Cerebellar nuclear complex (tissue), 1 donor: ENCODE measurements around the gene ITSN2.
"Not testable (repeated sequence)": the region's sequence is repeated elsewhere in the genome, so short reads cannot be mapped to it uniquely, and the experiment has no call there.

ENCODE experiments used
- DNase-seq, 2 experiments: peaks; one replicate each; lab custom pipeline; 2025; lab: John Stamatoyannopoulos, UW

The ITSN2 gene

GRCh38 chr2:24360050-24360962 lies at the start of gene ITSN2:
TSS of gene ITSN2 (minus strand) at chr2:24360536. CDS start at chr2:24328082, 32,454 bp downstream.
- DNase-seq, result no peak

- DNase-seq, result no peak
Measured at GRCh38 chr2:24409171-24409570, 48.8 kb upstream of the ITSN2 start.

- DNase-seq, result not testable (repeated sequence)
Measured at GRCh38 chr2:24408704-24409103, 48.4 kb upstream of the ITSN2 start.

GRCh38 chr2:24404491-24404921 lies 44.2 kb upstream of the ITSN2 start:
- DNase-seq, result no peak

DNA sequence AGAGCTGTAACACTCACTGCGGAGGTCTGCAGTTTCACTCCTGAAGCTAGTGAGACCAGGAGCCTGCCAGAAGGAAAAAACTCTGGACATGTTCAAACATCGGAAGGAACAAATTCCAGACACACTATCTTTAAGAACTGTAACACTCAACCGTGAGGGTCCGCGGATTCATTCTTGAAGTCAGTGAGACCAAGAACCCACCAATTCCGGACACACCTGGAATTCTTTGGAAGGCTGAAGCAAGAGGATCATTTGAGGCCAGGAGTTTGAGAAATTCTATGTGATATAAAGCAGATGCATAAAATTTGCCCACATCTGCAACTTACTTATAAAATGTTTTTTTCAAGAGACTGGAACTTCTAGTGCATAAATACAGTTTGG lies 43.5 kb upstream of the ITSN2 start:
- no peak for DNase-seq

DNA sequence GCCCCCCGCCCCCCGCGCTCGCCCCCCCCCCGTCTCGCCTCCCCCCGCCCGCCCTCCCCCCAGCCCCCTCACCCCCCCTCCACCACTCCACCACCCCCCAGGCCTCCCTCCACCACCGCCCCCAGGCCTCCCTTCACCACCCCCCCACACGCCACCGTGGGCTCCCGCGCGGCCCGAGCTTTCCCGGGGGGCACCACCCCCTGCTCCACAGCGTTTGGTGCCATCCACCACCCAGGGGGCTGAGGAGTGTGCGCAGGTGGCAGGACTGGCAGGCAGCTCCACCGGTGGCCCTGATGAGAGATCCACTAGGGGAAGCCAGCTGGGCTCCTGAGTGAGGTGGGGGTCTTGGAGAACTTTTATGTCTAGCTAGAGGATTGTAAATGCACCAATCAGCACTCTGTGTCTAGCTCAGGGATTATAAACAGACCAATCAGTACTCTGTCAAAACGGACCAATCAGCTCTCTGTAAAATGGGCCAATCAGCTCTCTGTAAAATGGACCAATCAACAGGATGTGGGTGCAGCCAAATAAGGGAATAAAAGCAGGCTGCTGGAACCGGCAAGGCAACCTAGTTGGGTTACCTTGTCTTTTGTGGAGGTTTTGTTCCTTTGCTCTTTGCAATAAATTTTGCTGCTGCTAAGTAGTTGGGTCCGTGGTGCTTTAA lies 43.0 kb upstream of the ITSN2 start:
- no peak for DNase-seq

- no peak for DNase-seq
Measured at GRCh38 chr2:24402242-24403097, 42.1 kb upstream of the ITSN2 start.

GRCh38 chr2:24400207-24400907 lies 40.0 kb upstream of the ITSN2 start:
- DNase-seq, result no peak

- DNase-seq, result no peak
Measured at GRCh38 chr2:24399434-24400206, 39.3 kb upstream of the ITSN2 start.

GRCh38 chr2:24394998-24395397 lies 34.7 kb upstream of the ITSN2 start:
- no peak for DNase-seq

DNA sequence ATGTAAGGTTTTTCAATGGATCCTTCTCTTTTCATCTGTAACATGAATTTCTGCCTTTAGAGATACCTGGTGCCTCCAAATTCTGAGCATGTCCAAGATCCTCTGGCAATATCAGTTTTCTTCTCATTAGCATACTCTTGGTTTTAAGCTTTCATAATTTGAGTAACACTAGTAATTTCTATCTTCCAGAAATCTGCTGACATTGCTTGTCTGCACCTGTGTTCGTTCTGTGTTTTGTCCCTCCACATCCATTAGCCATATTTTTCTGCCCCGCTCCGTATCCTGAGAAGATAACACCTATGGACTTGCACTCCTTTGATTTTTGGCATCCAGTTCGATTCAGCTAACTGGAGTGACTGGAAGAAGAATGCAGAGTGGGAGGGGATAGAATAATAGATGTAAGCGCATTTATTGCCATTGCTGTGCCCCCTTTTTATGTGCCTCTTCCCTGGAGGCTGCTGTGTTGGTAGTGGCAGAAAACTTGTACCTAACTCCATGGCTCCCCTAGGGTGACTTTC lies 32.3 kb upstream of the ITSN2 start:
- DNase-seq, result no peak

GRCh38 chr2:24385366-24385765 lies 25.0 kb upstream of the ITSN2 start:
- no peak for DNase-seq

DNA sequence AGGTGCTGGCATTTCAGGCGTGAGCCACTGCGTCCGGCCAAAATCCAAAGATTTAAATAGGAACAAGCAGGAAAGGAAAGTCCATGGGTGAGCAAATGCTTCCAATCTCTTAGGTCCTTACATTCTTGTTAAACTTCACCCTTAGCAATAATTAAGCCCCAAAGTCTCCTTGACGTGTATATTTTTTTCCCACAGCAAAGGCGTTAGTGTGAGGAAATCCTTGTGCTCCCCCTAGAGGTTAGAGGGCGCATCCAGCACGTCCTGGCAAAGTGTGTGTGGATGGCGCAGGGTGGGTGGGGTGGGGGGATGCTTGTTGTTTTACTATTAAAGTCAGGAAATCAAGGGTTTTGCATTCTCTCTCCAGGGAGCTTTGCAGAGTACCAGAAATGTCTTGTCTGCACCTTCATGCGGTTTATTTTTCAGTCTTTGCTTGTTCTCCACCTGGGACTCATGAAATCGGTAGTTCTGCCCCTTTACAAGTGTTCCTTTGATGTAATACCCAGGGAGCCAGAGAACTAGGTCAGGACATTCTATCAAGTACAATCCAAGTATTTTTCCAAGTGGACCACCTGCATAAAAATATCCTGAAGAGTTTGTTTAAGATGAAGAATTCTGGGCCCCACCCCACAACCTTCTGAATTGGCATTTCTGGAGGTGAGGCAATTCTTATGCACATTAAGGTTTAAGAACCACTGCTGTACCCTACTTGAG lies 22.2 kb upstream of the ITSN2 start:
- DNase-seq, result no peak

- no peak for DNase-seq
Measured at GRCh38 chr2:24380820-24381219, 20.5 kb upstream of the ITSN2 start.

DNA sequence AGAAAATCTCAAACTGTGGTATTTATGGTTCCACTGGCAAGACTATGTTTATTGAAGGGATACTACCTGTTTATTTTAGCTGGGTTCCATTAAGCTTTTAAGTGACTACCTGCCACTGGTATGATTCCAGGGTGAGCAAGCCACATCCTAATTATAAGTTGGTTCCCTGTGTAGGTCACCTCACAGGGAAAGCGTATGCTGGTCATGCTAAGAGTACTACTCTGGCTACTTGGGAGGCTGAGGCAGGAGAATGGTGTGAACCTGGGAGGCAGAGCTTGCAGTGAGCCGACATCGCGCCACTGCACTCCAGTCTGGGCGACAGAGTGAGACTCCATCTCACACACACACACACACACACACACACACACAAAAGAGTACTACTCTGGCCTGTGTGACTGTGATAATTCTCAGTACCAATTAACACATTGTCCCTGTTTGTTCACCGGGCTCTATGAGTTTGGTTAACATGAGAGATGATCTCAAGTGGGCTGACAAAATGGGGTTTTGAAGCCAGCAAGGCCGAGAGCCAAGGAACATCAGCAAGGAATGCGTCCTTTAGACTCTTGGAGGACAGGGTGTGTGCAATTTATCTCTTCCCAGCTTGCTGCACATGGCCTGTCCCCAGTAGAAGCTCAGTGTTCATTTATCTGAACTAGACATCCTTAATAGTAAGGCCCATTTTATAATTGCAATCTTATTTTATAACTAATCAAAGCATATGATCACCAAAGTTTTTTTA lies 15.2 kb upstream of the ITSN2 start:
- no peak for DNase-seq

DNA sequence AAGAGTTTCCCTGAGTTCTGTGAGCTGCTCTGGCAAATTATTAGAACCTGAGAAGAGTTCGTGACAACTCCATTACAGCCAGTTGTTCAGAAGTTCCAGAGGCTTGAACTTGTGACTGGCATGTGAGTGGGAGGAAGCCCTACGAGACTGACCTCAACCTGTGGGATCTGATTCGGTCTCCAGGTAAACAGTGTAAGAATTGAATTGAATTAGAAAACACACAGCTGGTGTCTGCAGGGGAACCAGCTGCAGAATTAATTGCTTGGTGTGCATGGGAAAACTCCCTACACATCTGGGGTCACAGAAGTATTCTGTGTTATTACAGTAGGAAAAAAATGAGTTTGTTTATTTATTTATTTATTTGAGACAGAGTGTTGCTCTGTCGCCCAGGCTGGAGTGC lies 14.0 kb upstream of the ITSN2 start:
- DNase-seq, result no peak

- DNase-seq, result no peak
Measured at GRCh38 chr2:24372033-24372432, 11.7 kb upstream of the ITSN2 start.

DNA sequence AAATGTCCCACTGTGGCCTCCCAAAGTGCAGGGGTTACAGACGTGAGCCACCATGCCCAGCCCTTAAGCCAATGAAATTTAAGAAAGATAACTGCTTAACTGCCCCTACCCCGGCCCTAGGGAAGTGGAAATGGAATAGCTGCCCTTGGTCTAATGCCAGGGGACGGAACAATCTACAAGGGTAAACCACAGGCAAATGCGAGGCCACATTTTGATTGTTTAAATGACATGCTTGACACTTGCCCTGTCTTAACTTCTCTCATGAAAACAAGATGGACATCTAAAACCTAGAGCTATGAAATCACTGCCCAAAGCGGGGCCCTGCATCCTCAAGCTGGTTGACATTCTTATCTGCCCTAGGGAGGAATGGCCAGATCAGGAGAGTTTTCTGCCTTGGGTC lies 5.5 kb upstream of the ITSN2 start:
- DNase-seq, result no peak

DNA sequence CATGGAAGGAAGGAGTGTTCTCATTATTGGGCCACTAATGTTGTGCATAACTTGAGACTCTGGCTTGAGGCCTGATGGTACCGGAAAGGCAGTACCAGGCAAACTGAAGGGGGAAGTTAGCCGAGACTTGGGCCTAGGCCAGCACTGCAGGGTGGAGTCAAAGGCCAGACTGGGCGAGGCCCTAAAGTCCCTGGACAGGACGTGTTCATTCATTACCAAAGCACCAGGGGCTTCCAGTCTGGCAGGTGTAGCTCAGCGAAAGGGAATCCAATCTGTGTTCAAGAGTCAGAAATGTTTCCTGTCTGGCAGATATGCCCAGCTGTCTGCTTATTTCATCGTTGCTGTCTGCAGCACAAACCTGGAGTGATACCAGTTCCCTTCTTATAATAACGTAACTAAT lies 4.7 kb upstream of the ITSN2 start:
- no peak for DNase-seq
